Measurements from ENCODE around the gene AQP10. TPM values are rescaled to one million over a fixed set of nuclear protein-coding genes. Genes with fewer than 3 reads are reported as not detected.

The AQP10 gene
- total and polyA plus RNA-seq, 2 of the 4 experiments (the other 2 are of a cell fraction), result not detected

- no peaks in the 10 kb centered on the region; the same call in 1 of the 2 replicates for H3K27me3 ChIP-seq (ENCODE audit: control insufficient read depth, insufficient read depth, low read length)
- intact Hi-C loops (cut with micrococcal nuclease), result loop anchor here (5.0 kb wide), 1 partner anchor 131 kb away; no protein-coding TSS in a partner anchor
- H4K20me1 ChIP-seq (ENCODE audit: insufficient read depth, low read length), result peaks cover 31% of the 10 kb centered on the region; the same call in 1 of the 2 replicates
- ChIA-PET POLR2A (ENCODE audit: unreplicated experiment) (no interaction called here), CTCF (interaction anchor here (1.1 kb wide), 1 partner anchor 218 kb away, joined by 4 read pairs; no protein-coding TSS in a partner anchor)
- H4K5ac ChIP-seq (ENCODE audit: low read depth, low read length), result no peak overlapping the region
- no peak overlapping the region; the same call in 1 of the 2 replicates for H3K14ac ChIP-seq (replicated peaks; ENCODE audit: low read depth, low read length)
- dilution Hi-C loops (cut with HindIII; ENCODE audit: low sequenced_read_pairs, unreplicated experiment), result no loop called here
- H3K36me3 ChIP-seq (ENCODE audit: control insufficient read depth, insufficient read depth, low read length), result peaks cover 29% of the 10 kb centered on the region
- no peak overlapping the region for H3K27ac ChIP-seq (ENCODE audit: insufficient read depth, low read length)
- peak overlapping the region; percentile 33; the same call in 1 of the 2 replicates for H3K4ac ChIP-seq (ENCODE audit: low read depth, low read length)
- peak overlapping the region; percentile 60 for H2AK9ac ChIP-seq (replicated peaks; ENCODE audit: low read depth, low read length, poor library complexity)
- peak overlapping the region; percentile 21 for H3K9ac ChIP-seq (ENCODE audit: low read depth, low read length)
- peaks cover 23% of the 10 kb centered on the region for H3K9me1 ChIP-seq (ENCODE audit: insufficient read depth, low read length)
- BruUV-seq (replicated peaks), result no TSS peak
- peaks cover 22% of the 10 kb centered on the region for H3K4me1 ChIP-seq (ENCODE audit: control insufficient read depth, insufficient read depth, low read length)
- H2BK5ac ChIP-seq (ENCODE audit: low read depth, low read length, poor library complexity, severe bottlenecking), result no peak overlapping the region
- in situ Hi-C loops (cut with MboI; ENCODE audit: low sequenced_read_pairs), result no loop called here
- H3K4me2 ChIP-seq (ENCODE audit: low read depth, low read length), result peak overlapping the region; percentile 98
- peak; percentile 62 for DNase-seq
- peak; percentile 56 for ATAC-seq (ENCODE audit: low read depth)
- H4K8ac ChIP-seq (ENCODE audit: low read depth in 2 of 2, low read length in 2 of 2), result no peak overlapping the region
- H2BK20ac ChIP-seq (ENCODE audit: low read depth, low read length), result no peak overlapping the region
- H3K23ac ChIP-seq (ENCODE audit: low read depth, low read length), result peak overlapping the region; percentile 24; the same call in 1 of the 2 replicates
- H3K18ac ChIP-seq (ENCODE audit: low read depth, low read length), result no peak overlapping the region
- TF ChIP-seq BHLHE40 (IDR thresholded peaks at IDR 0.05; ENCODE audit: low read depth, low read length) (peak; percentile 28), MAZ (IDR thresholded peaks at IDR 0.05; ENCODE audit: borderline replicate concordance, low read depth, low read length) (peak; percentile 79; the same call in 1 of the 2 replicates), MXI1 (IDR thresholded peaks at IDR 0.05; ENCODE audit: borderline replicate concordance, low read depth, low read length) (peak; percentile 75; the same call in 1 of the 2 replicates), NFE2L2 (IDR thresholded peaks at IDR 0.05; ENCODE audit: low read depth, low read length) (no peak)
- TF ChIP-seq, protein P1, sequence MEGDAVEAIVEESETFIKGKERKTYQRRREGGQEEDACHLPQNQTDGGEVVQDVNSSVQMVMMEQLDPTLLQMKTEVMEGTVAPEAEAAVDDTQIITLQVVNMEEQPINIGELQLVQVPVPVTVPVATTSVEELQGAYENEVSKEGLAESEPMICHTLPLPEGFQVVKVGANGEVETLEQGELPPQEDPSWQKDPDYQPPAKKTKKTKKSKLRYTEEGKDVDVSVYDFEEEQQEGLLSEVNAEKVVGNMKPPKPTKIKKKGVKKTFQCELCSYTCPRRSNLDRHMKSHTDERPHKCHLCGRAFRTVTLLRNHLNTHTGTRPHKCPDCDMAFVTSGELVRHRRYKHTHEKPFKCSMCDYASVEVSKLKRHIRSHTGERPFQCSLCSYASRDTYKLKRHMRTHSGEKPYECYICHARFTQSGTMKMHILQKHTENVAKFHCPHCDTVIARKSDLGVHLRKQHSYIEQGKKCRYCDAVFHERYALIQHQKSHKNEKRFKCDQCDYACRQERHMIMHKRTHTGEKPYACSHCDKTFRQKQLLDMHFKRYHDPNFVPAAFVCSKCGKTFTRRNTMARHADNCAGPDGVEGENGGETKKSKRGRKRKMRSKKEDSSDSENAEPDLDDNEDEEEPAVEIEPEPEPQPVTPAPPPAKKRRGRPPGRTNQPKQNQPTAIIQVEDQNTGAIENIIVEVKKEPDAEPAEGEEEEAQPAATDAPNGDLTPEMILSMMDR (conservative IDR thresholded peaks at IDR 0.05; ENCODE audit: low read depth, low read length), result no peak
- no peak overlapping the region for H2BK120ac ChIP-seq (ENCODE audit: low read depth, low read length)
- peak overlapping the region; percentile 97; the same call in 1 of the 2 replicates for H2AK5ac ChIP-seq (ENCODE audit: low read depth, low read length)
- H3K9me3 ChIP-seq (ENCODE audit: control insufficient read depth, insufficient read depth, low read length), result no peaks in the 10 kb centered on the region
- H3K4me3 ChIP-seq (ENCODE audit: insufficient read depth, low read depth, low read length), result peak overlapping the region; percentile 35
- 0 out of 2 replicates have a peak overlapping the region, but pooled peaks have one; percentile 24 for H4K91ac ChIP-seq (ENCODE audit: insufficient read depth, low read depth, low read length)
- no peak overlapping the region for H2BK15ac ChIP-seq (ENCODE audit: low read depth, low read length)
- WGBS, 2 experiments (ENCODE audit: extremely low coverage in 2 of 2, insufficient read length in 1 of 2), result 4% methylated on average over 33 of the region's 76 CpGs; no CpG with 5 or more reads in 1 of the 2 experiments
- H2AFZ ChIP-seq (replicated peaks; ENCODE audit: low read length, poor library complexity), result peak overlapping the region; percentile 80
- H3K56ac ChIP-seq (ENCODE audit: extremely low read depth, insufficient read depth, low read length), result no peak overlapping the region
- H3K79me1 ChIP-seq (ENCODE audit: low read depth in 1 of 2, low read length in 2 of 2), result peaks cover 24 to 68% of the 10 kb centered on the region in 2 experiments
These were observed 7.6 kb downstream of the AQP10 start for GRCh38 chr1:154328318-154329151.

All from IMR-90 (cell line).